GM23338 (cell line): ENCODE data around the gene LRMDA. TPM values are rescaled to one million over a fixed set of nuclear protein-coding genes. Genes with fewer than 3 reads are reported as not detected.

Experiments
- ATAC-seq: fragments of 200-7000 bp; cut with Tn5 transposase; 3 replicates; pipeline ENCODE4 v1.9.1; 2020
- DNase-seq: peaks from one replicate; pipeline ENCODE4 v3.0.0-alpha.2; 2015; ENCODE audit warnings: low spot score
- H2AFZ ChIP-seq: fragments of 200-600 bp; sonication (generic); 2 replicates; pipeline ENCODE4 v1.8.0; 2016; ENCODE audit warnings: antibody characterized with exemption, mild to moderate bottlenecking, moderate library complexity
- H3F3A ChIP-seq: fragments of 200-600 bp; sonication (generic); replicated peaks from 2 replicates; pipeline ENCODE4 v1.8.0; 2017; ENCODE audit warnings: antibody characterized with exemption, mixed run types, low read depth
- H3K27ac ChIP-seq: fragments of 200-600 bp; sonication (generic); 2 replicates; pipeline ENCODE4 v1.6.1; 2016; ENCODE audit warnings: low read depth
- H3K27me3 ChIP-seq: fragments of 200-600 bp; sonication (generic); 2 replicates; pipeline ENCODE4 v1.8.0; 2016; ENCODE audit warnings: mild to moderate bottlenecking, mixed run types, moderate library complexity; ENCODE audit not compliant: insufficient read depth
- H3K36me3 ChIP-seq: fragments of 200-600 bp; sonication (generic); 2 replicates; pipeline ENCODE4 v1.8.0; 2016; ENCODE audit warnings: mild to moderate bottlenecking; ENCODE audit not compliant: insufficient read depth
- H3K4me1 ChIP-seq: fragments of 200-600 bp; sonication (generic); 2 replicates; pipeline ENCODE4 v1.8.0; 2016; ENCODE audit warnings: mild to moderate bottlenecking, moderate library complexity; ENCODE audit not compliant: insufficient read depth
- H3K4me2 ChIP-seq: fragments of 200-600 bp; sonication (generic); 2 replicates; pipeline ENCODE4 v1.7.1; 2017; ENCODE audit warnings: mixed run types
- H3K4me3 ChIP-seq: fragments of 200-600 bp; sonication (generic); 2 replicates; pipeline ENCODE4 v1.6.1; 2016; ENCODE audit warnings: mixed run types
- H3K79me2 ChIP-seq: fragments of 200-600 bp; sonication (generic); replicated peaks from 2 replicates; pipeline ENCODE4 v1.8.0; 2017; ENCODE audit warnings: mild to moderate bottlenecking; ENCODE audit not compliant: insufficient read depth
- H3K9me2 ChIP-seq: fragments of 200-600 bp; sonication (generic); 2 replicates; pipeline ENCODE4 v1.8.0; 2017; ENCODE audit not compliant: insufficient read depth
- H4K20me1 ChIP-seq: fragments of 200-600 bp; sonication (generic); replicated peaks from 2 replicates; pipeline ENCODE4 v1.8.0; 2017; ENCODE audit warnings: mild to moderate bottlenecking; ENCODE audit not compliant: insufficient read depth
- H3K27ac Mint-ChIP-seq: 2 replicates; pipeline ENCODE4 v1.8.0; 2020; ENCODE audit warnings: inconsistent platforms, mild to moderate bottlenecking, moderate library complexity, mixed read lengths
- H3K27me3 Mint-ChIP-seq: 3 replicates; pipeline ENCODE4 v1.8.0; 2022; ENCODE audit warnings: low read depth, mild to moderate bottlenecking, moderate library complexity, mixed read lengths, inconsistent platforms; ENCODE audit not compliant: insufficient read depth, poor library complexity
- H3K36me3 Mint-ChIP-seq: 3 replicates; pipeline ENCODE4 v1.8.0; 2021; ENCODE audit warnings: low read depth, mild to moderate bottlenecking, inconsistent platforms, moderate library complexity, mixed read lengths
- H3K4me1 Mint-ChIP-seq: 3 replicates; pipeline ENCODE4 v1.8.0; 2020; ENCODE audit warnings: mild to moderate bottlenecking, inconsistent platforms, mixed read lengths
- H3K4me3 Mint-ChIP-seq: 3 replicates; pipeline ENCODE4 v1.8.0; 2021; ENCODE audit warnings: moderate library complexity, mild to moderate bottlenecking, inconsistent platforms, mixed read lengths
- H3K9me3 Mint-ChIP-seq: 3 replicates; pipeline ENCODE4 v1.8.0; 2020; ENCODE audit warnings: moderate library complexity, mild to moderate bottlenecking, inconsistent platforms, mixed read lengths
- EZH2phosphoT487 ChIP-seq: fragments of 200-600 bp; sonication (generic); IDR thresholded peaks from one replicate; pipeline ENCODE4 v1.8.1; 2018; ENCODE audit warnings: antibody characterized with exemption; ENCODE audit not compliant: unreplicated experiment
- NANOG ChIP-seq: IDR thresholded peaks from 2 replicates; pipeline ENCODE4 v1.6.1; 2016; ENCODE audit warnings: antibody characterized with exemption, borderline replicate concordance
- STAT1 ChIP-seq: IDR thresholded peaks from one replicate; pipeline ENCODE4 v1.6.1; 2016; ENCODE audit warnings: antibody characterized with exemption; ENCODE audit not compliant: unreplicated experiment
- ZNF114 ChIP-seq: fragments of 250-450 bp; sonication (Bioruptor Pico); IDR thresholded peaks from 2 replicates; pipeline ENCODE4 v1.5.0; 2020; ENCODE audit warnings: mild to moderate bottlenecking, moderate library complexity
- ZNF331 ChIP-seq: fragments of 250-450 bp; sonication (Bioruptor Pico); IDR thresholded peaks from 2 replicates; pipeline ENCODE4 v1.5.0; 2020; ENCODE audit warnings: low read depth, mild to moderate bottlenecking, moderate library complexity
- polyA plus RNA-seq: library from polyadenylated mRNA; unstranded; fragments of >200 nt; fragmentation: Nextera tagmentation; extraction: Ambion mirVana; gene quantifications from 2 replicates; pipeline ENCODE4 v1.2.1, GENCODE V29; 2016
- total RNA-seq: library from RNA; depleted of rRNA; stranded (reverse); fragments of >200 nt; shearing (Covaris generic); gene quantifications from 2 replicates; pipeline ENCODE4 v1.2.3, GENCODE V29; 2014
- TF ChIP-seq, protein P1 (sequence below), 2 experiments: fragments of 200-600 bp in 1 of 2; sonication (generic) in 1 of 2; conservative IDR thresholded peaks; 2 replicates each; pipeline versions ENCODE4 v1.5.1 to v1.6.1; 2016 to 2017; ENCODE audit warnings: antibody characterized with exemption in 2 of 2, low read depth in 2 of 2, mild to moderate bottlenecking in 2 of 2, moderate library complexity in 1 of 2
- TF ChIP-seq, protein P2 (sequence below): fragments of 250-450 bp; sonication (Bioruptor Pico); IDR thresholded peaks from 2 replicates; pipeline ENCODE4 v1.5.0; 2020; ENCODE audit warnings: mild to moderate bottlenecking, moderate library complexity
- TF ChIP-seq, protein P3 (sequence below): IDR thresholded peaks from one replicate; pipeline ENCODE4 v1.6.1; 2018; ENCODE audit warnings: antibody characterized with exemption; ENCODE audit not compliant: unreplicated experiment

LRMDA gene
- total and polyA plus RNA-seq, 2 experiments from 2014 or later, result 0.90 to 1.8 TPM

DNA sequence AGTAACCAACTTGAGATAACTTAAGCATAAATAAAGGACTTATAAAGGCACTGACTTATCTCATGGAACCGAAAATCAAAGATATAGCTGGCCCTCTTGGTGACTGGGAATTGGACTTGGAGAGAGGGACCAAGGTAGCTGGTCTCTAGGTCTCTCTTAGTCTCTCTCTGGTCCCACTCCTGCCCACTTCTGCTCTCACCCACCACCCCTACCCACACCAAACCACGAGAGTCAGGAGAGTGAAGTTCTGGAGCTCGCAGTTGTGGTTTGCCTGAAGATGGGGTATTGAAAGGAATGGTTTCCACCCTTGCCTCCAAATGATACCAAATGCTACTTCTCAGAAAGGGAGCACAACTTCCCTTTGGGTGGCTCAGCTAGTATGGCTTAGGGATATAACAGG, 216.3 kb downstream of the LRMDA start (continued):
- no peak for TF ChIP-seq EZH2phosphoT487
- no peak for TF ChIP-seq ZNF331
- TF ChIP-seq, protein P1, sequence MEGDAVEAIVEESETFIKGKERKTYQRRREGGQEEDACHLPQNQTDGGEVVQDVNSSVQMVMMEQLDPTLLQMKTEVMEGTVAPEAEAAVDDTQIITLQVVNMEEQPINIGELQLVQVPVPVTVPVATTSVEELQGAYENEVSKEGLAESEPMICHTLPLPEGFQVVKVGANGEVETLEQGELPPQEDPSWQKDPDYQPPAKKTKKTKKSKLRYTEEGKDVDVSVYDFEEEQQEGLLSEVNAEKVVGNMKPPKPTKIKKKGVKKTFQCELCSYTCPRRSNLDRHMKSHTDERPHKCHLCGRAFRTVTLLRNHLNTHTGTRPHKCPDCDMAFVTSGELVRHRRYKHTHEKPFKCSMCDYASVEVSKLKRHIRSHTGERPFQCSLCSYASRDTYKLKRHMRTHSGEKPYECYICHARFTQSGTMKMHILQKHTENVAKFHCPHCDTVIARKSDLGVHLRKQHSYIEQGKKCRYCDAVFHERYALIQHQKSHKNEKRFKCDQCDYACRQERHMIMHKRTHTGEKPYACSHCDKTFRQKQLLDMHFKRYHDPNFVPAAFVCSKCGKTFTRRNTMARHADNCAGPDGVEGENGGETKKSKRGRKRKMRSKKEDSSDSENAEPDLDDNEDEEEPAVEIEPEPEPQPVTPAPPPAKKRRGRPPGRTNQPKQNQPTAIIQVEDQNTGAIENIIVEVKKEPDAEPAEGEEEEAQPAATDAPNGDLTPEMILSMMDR (conservative IDR thresholded peaks at IDR 0.05; ENCODE audit: low read depth in 2 of 2), result no peak
- TF ChIP-seq, protein P2, sequence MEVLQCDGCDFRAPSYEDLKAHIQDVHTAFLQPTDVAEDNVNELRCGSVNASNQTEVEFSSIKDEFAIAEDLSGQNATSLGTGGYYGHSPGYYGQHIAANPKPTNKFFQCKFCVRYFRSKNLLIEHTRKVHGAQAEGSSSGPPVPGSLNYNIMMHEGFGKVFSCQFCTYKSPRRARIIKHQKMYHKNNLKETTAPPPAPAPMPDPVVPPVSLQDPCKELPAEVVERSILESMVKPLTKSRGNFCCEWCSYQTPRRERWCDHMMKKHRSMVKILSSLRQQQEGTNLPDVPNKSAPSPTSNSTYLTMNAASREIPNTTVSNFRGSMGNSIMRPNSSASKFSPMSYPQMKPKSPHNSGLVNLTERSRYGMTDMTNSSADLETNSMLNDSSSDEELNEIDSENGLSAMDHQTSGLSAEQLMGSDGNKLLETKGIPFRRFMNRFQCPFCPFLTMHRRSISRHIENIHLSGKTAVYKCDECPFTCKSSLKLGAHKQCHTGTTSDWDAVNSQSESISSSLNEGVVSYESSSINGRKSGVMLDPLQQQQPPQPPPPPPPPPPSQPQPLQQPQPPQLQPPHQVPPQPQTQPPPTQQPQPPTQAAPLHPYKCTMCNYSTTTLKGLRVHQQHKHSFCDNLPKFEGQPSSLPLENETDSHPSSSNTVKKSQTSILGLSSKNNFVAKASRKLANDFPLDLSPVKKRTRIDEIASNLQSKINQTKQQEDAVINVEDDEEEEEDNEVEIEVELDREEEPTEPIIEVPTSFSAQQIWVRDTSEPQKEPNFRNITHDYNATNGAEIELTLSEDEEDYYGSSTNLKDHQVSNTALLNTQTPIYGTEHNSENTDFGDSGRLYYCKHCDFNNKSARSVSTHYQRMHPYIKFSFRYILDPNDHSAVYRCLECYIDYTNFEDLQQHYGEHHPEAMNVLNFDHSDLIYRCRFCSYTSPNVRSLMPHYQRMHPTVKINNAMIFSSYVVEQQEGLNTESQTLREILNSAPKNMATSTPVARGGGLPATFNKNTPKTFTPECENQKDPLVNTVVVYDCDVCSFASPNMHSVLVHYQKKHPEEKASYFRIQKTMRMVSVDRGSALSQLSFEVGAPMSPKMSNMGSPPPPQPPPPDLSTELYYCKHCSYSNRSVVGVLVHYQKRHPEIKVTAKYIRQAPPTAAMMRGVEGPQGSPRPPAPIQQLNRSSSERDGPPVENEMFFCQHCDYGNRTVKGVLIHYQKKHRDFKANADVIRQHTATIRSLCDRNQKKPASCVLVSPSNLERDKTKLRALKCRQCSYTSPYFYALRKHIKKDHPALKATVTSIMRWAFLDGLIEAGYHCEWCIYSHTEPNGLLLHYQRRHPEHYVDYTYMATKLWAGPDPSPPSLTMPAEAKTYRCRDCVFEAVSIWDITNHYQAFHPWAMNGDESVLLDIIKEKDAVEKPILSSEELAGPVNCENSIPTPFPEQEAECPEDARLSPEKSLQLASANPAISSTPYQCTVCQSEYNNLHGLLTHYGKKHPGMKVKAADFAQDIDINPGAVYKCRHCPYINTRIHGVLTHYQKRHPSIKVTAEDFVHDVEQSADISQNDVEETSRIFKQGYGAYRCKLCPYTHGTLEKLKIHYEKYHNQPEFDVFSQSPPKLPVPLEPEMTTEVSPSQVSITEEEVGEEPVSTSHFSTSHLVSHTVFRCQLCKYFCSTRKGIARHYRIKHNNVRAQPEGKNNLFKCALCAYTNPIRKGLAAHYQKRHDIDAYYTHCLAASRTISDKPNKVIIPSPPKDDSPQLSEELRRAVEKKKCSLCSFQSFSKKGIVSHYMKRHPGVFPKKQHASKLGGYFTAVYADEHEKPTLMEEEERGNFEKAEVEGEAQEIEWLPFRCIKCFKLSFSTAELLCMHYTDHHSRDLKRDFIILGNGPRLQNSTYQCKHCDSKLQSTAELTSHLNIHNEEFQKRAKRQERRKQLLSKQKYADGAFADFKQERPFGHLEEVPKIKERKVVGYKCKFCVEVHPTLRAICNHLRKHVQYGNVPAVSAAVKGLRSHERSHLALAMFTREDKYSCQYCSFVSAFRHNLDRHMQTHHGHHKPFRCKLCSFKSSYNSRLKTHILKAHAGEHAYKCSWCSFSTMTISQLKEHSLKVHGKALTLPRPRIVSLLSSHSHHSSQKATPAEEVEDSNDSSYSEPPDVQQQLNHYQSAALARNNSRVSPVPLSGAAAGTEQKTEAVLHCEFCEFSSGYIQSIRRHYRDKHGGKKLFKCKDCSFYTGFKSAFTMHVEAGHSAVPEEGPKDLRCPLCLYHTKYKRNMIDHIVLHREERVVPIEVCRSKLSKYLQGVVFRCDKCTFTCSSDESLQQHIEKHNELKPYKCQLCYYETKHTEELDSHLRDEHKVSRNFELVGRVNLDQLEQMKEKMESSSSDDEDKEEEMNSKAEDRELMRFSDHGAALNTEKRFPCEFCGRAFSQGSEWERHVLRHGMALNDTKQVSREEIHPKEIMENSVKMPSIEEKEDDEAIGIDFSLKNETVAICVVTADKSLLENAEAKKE (CRISPR knock-in tag), result no peak
- TF ChIP-seq STAT1, result no peak

DNA sequence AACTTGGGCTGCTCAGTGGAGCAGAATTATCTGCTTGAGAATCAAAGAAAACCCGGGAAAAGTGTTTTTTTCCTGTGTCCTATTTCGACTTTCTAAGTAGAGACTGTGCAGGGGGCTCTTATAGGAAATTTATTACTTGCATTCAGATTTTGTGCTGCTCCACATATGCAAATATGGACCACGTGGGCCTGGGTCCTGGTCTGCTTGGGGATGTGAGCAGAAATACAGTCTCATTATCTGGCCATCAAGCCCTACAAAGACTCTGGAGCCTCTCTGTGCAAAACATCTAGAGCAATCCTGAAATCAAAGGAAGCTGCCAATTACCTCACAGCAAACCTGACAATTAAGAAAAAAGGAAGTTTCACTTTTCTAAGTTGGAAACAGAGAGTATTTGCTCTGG, 216.9 kb downstream of the LRMDA start:
- H3K36me3 Mint-ChIP-seq, result no peaks in the 10 kb centered on the region
- Histone ChIP-seq H3F3A (no peaks in the 10 kb centered on the region), H3K4me1 (no peaks in the 10 kb centered on the region), H4K20me1 (no peaks in the 10 kb centered on the region), H3K27ac (no peak overlapping the region), H3K79me2 (no peaks in the 10 kb centered on the region), H3K4me3 (no peak overlapping the region), H2AFZ (no peak overlapping the region), H3K36me3 (no peaks in the 10 kb centered on the region), H3K27me3 (0 out of 2 replicates have a peak, but pooled peaks cover 3% of the 10 kb centered on the region), H3K9me2 (no peaks in the 10 kb centered on the region), H3K4me2 (no peak overlapping the region)
- no peak overlapping the region for H3K4me3 Mint-ChIP-seq
- no peaks in the 10 kb centered on the region; the same call in 2 of the 3 replicates for H3K4me1 Mint-ChIP-seq
- H3K27me3 Mint-ChIP-seq, result peaks cover 7% of the 10 kb centered on the region
- H3K9me3 Mint-ChIP-seq, result no peaks in the 10 kb centered on the region
- H3K27ac Mint-ChIP-seq, result no peak overlapping the region
- ATAC-seq (no peak), DNase-seq (no peak)
- TF ChIP-seq ZNF114 (no peak), NANOG (no peak), EZH2phosphoT487 (no peak)
- TF ChIP-seq, protein P3, sequence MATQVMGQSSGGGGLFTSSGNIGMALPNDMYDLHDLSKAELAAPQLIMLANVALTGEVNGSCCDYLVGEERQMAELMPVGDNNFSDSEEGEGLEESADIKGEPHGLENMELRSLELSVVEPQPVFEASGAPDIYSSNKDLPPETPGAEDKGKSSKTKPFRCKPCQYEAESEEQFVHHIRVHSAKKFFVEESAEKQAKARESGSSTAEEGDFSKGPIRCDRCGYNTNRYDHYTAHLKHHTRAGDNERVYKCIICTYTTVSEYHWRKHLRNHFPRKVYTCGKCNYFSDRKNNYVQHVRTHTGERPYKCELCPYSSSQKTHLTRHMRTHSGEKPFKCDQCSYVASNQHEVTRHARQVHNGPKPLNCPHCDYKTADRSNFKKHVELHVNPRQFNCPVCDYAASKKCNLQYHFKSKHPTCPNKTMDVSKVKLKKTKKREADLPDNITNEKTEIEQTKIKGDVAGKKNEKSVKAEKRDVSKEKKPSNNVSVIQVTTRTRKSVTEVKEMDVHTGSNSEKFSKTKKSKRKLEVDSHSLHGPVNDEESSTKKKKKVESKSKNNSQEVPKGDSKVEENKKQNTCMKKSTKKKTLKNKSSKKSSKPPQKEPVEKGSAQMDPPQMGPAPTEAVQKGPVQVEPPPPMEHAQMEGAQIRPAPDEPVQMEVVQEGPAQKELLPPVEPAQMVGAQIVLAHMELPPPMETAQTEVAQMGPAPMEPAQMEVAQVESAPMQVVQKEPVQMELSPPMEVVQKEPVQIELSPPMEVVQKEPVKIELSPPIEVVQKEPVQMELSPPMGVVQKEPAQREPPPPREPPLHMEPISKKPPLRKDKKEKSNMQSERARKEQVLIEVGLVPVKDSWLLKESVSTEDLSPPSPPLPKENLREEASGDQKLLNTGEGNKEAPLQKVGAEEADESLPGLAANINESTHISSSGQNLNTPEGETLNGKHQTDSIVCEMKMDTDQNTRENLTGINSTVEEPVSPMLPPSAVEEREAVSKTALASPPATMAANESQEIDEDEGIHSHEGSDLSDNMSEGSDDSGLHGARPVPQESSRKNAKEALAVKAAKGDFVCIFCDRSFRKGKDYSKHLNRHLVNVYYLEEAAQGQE, result no peak
- TF ChIP-seq, protein P1 (conservative IDR thresholded peaks at IDR 0.05; ENCODE audit: low read depth in 2 of 2), result no peak
